Thoracic aorta endothelial cell (primary cell): ENCODE measurements around the gene FBXO41. TPM values are rescaled to one million over a fixed set of nuclear protein-coding genes. Genes with fewer than 3 reads are reported as not detected.

Experiments
- small RNA-seq: library from RNA; depleted of rRNA; stranded (forward); fragments of <200 nt; gene quantifications from one replicate; pipeline ENCODE3, GENCODE V24; 2012
- total RNA-seq: library from RNA; depleted of rRNA; stranded (reverse); fragments of >200 nt; gene quantifications from 2 replicates; pipeline ENCODE4 v1.2.3, GENCODE V29; 2012

FBXO41 gene
- 0.66 and 1.7 TPM in 2 replicates for total RNA-seq

GRCh38 chr2:73284296-73285158, at the start of gene FBXO41:
Gene FBXO41 (minus strand): TSS chr2:73284478. CDS start chr2:73269630, 14,848 bp downstream.

DNA sequence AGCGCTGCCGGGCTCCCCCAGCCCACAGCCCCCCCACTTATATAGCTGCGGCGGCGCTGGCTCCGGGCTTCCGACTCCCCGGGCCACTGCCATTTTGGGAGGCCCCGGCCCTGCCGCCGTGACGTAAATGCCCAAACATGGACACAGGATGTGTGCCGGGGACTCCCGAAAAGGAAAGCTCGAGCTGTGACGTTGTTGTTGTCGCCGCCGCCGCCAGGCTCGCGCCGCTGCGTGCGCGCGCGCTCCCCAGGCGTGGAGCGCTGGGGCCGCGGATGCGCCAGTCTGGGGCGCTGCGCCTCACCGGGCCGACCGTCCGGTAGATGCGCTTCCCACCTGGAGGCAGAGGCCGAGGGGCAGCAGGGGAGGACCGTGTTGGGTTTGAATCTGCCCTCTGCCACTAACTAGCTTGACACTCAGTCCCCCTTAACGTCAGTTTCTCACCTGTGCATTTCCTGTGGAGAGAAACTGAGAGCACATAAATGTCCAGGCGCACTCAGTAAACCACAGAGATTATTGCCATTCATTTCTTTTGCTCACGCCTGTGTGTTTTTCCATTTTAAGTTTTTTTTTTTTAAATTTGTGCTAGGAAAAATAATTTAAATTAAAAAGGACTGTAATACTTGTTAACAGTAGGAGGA, 9.4 kb upstream of the FBXO41 start, which contains the start of gene EGR4:
Gene EGR4, minus strand, starts transcription at position 15 of the 638 bp plus-strand sequence. CDS start 231 bp downstream, outside the sequence.

GRCh38 chr2:73233932-73234832, 50.1 kb downstream of the FBXO41 start, which contains the start of gene CCT7:
Gene CCT7 (plus strand): TSS chr2:73234308. CDS start chr2:73234379, 71 bp downstream.

DNA sequence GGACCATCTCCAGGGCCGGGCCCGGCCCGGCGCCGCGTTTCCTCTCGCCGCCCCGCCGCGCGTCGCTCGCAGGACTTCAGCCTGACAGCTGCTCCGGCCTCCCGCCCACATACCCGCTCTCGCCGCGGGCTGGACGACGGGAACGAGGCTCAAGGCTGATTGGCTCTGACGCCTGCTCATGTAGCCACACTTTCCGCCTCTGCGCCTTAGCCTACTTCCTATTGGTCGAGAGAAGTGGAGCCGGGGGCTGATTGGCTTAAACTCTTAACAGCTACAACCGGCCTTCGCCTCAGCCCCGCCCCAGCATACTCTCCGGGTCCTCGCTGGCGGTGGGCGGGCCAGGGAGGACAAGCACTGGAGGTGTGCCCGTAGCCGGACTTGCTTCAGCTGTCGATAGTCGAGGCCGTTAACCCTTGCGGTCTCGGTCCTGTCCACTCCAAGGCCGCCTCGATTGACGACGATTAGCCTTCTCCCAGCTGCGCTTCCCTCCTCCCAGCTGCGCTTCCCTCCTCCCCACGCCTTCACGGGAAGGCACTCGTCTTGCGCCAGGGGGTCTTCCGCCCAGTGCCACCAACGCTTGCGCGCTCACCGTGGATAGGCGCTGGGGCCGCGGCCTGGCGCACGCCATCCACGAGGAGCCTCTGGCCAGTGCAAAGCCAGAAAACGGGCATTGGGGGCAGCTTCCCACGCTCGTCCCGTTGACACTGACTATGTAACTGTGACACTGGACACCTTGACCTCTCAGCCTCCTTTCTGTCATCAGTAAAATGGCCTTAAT, 50.9 kb downstream of the FBXO41 start, which contains the start of gene PRADC1:
Gene PRADC1, minus strand, starts transcription at position 86 of the 778 bp plus-strand sequence. Its CDS starts 79 bp downstream, at position 7.

GRCh38 chr2:73214120-73215035, 69.9 kb downstream of the FBXO41 start, which contains the start of gene SMYD5:
Gene SMYD5 (plus strand): TSS chr2:73214245. CDS start chr2:73214267, 22 bp downstream.

Small RNA genes within 50 kb of the gene (small RNA-seq; reads per million reads assigned to genes)
- not detected for gene RNU6-111P

Other genes starting within 250 kb of the FBXO41 start
- gene SFXN5, start 212.8 kb downstream of the FBXO41 start, total RNA-seq, result 16.0 and 19.1 TPM in 2 replicates
- gene RAB11FIP5, start 171.5 kb downstream of the FBXO41 start, total RNA-seq, result 45.1 and 56.6 TPM in 2 replicates
- gene NOTO, start 81.9 kb downstream of the FBXO41 start, total RNA-seq, result not detected in 2 replicates
- 16.1 and 23.0 TPM in 2 replicates for gene SMYD5, start 70.2 kb downstream of the FBXO41 start, total RNA-seq
- 14.5 and 21.0 TPM in 2 replicates for gene PRADC1, start 51.2 kb downstream of the FBXO41 start, total RNA-seq
- gene CCT7, start 50.2 kb downstream of the FBXO41 start, total RNA-seq, result 486 and 504 TPM in 2 replicates
- not detected in 2 replicates for gene EGR4, start 9.1 kb upstream of the FBXO41 start, total RNA-seq
- 18.0 and 23.3 TPM in 2 replicates for gene ALMS1, start 101.4 kb upstream of the FBXO41 start, total RNA-seq